Thyroid gland (tissue), 4 donors: ENCODE measurements around the gene BTN2A1.

Experiments
- CTCF ChIP-seq, 6 experiments: fragments of 200-600 bp in 3 of 6; fragments of 450-650 bp in 3 of 6; sonication (generic) in 3 of 6; IDR thresholded peaks; one replicate each; pipeline ENCODE4 v1.5.1; 2016 to 2019; ENCODE audit warnings: antibody characterized with exemption in 6 of 6, mild to moderate bottlenecking in 2 of 6, inconsistent platforms in 1 of 6, moderate library complexity in 1 of 6
- POLR2A ChIP-seq, 2 donors: fragments of 450-650 bp; IDR thresholded peaks; one replicate each; pipeline ENCODE4 v1.6.1; 2017; ENCODE audit warnings: antibody characterized with exemption in 2 of 2, mild to moderate bottlenecking in 2 of 2, moderate library complexity in 1 of 2

- TF ChIP-seq CTCF (IDR thresholded peaks at IDR 0.05) (no peak), POLR2A (IDR thresholded peaks at IDR 0.05) (no peak)
Measured at GRCh38 chr6:26489996-26490964, 32.5 kb downstream of the BTN2A1 start.
